Measurements from ENCODE around the gene RFTN1.

GRCh38 chr3:16299746-16300145 is 213.8 kb downstream of the RFTN1 start:
- TF ChIP-seq POLR2A (IDR thresholded peaks at IDR 0.05; ENCODE audit: low read length) (no peak), BHLHE40 (IDR thresholded peaks at IDR 0.05; ENCODE audit: low read depth, low read length) (no peak), HDAC2 (IDR thresholded peaks at IDR 0.05) (no peak), NFE2L2 (conservative IDR thresholded peaks at IDR 0.05; ENCODE audit: low read length) (no peak), RAD21 (conservative IDR thresholded peaks at IDR 0.05 in 1 of 2, IDR thresholded peaks at IDR 0.05 in 1 of 2) (no peak), HMGXB4 (CRISPR knock-in tag; IDR thresholded peaks at IDR 0.05; ENCODE audit: borderline replicate concordance) (no peak), CEBPB (IDR thresholded peaks at IDR 0.05) (no peak)
- TF ChIP-seq, protein P1, sequence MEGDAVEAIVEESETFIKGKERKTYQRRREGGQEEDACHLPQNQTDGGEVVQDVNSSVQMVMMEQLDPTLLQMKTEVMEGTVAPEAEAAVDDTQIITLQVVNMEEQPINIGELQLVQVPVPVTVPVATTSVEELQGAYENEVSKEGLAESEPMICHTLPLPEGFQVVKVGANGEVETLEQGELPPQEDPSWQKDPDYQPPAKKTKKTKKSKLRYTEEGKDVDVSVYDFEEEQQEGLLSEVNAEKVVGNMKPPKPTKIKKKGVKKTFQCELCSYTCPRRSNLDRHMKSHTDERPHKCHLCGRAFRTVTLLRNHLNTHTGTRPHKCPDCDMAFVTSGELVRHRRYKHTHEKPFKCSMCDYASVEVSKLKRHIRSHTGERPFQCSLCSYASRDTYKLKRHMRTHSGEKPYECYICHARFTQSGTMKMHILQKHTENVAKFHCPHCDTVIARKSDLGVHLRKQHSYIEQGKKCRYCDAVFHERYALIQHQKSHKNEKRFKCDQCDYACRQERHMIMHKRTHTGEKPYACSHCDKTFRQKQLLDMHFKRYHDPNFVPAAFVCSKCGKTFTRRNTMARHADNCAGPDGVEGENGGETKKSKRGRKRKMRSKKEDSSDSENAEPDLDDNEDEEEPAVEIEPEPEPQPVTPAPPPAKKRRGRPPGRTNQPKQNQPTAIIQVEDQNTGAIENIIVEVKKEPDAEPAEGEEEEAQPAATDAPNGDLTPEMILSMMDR (IDR thresholded peaks at IDR 0.05): no peak
- TF ChIP-seq, protein P2, sequence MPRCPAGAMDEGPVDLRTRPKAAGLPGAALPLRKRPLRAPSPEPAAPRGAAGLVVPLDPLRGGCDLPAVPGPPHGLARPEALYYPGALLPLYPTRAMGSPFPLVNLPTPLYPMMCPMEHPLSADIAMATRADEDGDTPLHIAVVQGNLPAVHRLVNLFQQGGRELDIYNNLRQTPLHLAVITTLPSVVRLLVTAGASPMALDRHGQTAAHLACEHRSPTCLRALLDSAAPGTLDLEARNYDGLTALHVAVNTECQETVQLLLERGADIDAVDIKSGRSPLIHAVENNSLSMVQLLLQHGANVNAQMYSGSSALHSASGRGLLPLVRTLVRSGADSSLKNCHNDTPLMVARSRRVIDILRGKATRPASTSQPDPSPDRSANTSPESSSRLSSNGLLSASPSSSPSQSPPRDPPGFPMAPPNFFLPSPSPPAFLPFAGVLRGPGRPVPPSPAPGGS (IDR thresholded peaks at IDR 0.05): no peak
